Hepatocyte (in vitro differentiated cells): Measurements from ENCODE around the gene MSI2. TPM values are rescaled to one million over a fixed set of nuclear protein-coding genes. Genes with fewer than 3 reads are reported as not detected.

Experiments
- DNase-seq: peaks from one replicate; pipeline ENCODE4 v3.0.0-alpha.2; 2016; ENCODE audit warnings: low spot score
- H2AFZ ChIP-seq: fragments of 200-600 bp; sonication (generic); 2 replicates; pipeline ENCODE4 v1.6.0; 2016; ENCODE audit warnings: antibody characterized with exemption, mild to moderate bottlenecking
- H3K27ac ChIP-seq: fragments of 200-600 bp; sonication (generic); 2 replicates; pipeline ENCODE4 v1.5.1; 2016; ENCODE audit warnings: mild to moderate bottlenecking
- H3K27me3 ChIP-seq: fragments of 200-600 bp; sonication (generic); 2 replicates; pipeline ENCODE4 v1.6.1; 2016
- H3K36me3 ChIP-seq: fragments of 200-600 bp; sonication (generic); replicated peaks from 2 replicates; pipeline ENCODE4 v1.5.1; 2016; ENCODE audit warnings: low read depth; ENCODE audit not compliant: insufficient read depth
- H3K4me1 ChIP-seq: fragments of 200-600 bp; sonication (generic); 2 replicates; pipeline ENCODE4 v1.5.1; 2016; ENCODE audit warnings: mild to moderate bottlenecking, moderate library complexity; ENCODE audit not compliant: insufficient read depth
- H3K4me2 ChIP-seq: fragments of 200-600 bp; sonication (generic); 2 replicates; pipeline ENCODE4 v1.6.0; 2016
- H3K4me3 ChIP-seq: fragments of 200-600 bp; sonication (generic); 2 replicates; pipeline ENCODE4 v1.5.1; 2016; ENCODE audit warnings: mild to moderate bottlenecking
- H3K79me2 ChIP-seq: fragments of 200-600 bp; sonication (generic); 2 replicates; pipeline ENCODE4 v1.6.0; 2017; ENCODE audit warnings: mild to moderate bottlenecking
- H3K9me2 ChIP-seq: fragments of 200-600 bp; sonication (generic); replicated peaks from 2 replicates; pipeline ENCODE4 v1.6.0; 2017; ENCODE audit warnings: mild to moderate bottlenecking; ENCODE audit not compliant: insufficient read depth
- H3K9me3 ChIP-seq: fragments of 200-600 bp; sonication (generic); 2 replicates; pipeline ENCODE4 v1.5.1; 2016; ENCODE audit warnings: low read depth, mild to moderate bottlenecking
- H4K20me1 ChIP-seq: fragments of 200-600 bp; sonication (generic); 2 replicates; pipeline ENCODE4 v1.6.0; 2016; ENCODE audit warnings: mild to moderate bottlenecking; ENCODE audit not compliant: insufficient read depth, poor library complexity, severe bottlenecking
- EZH2 ChIP-seq: fragments of 200-600 bp; sonication (generic); IDR thresholded peaks from 2 replicates; pipeline ENCODE4 v1.6.1; 2016; ENCODE audit warnings: antibody characterized with exemption, mild to moderate bottlenecking, borderline replicate concordance
- EZH2phosphoT487 ChIP-seq: fragments of 200-600 bp; sonication (generic); IDR thresholded peaks from one replicate; pipeline ENCODE4 v1.6.1; 2018; ENCODE audit warnings: antibody characterized with exemption, mild to moderate bottlenecking, low read depth, moderate library complexity; ENCODE audit not compliant: unreplicated experiment, severe bottlenecking
- WGBS: methylation state at CpG from one replicate; pipeline ENCODE4 v1.1.6; 2016; ENCODE audit warnings: low lambda C conversion rate; ENCODE audit errors: missing lambda C conversion rate; 5-methylcytosine and 5-hydroxymethylcytosine counted together
- polyA plus RNA-seq: library from polyadenylated mRNA; unstranded; fragments of >200 nt; fragmentation: Nextera tagmentation; extraction: Ambion mirVana; gene quantifications from 2 replicates; pipeline ENCODE4 v1.2.1, GENCODE V29; 2016
- total RNA-seq: library from RNA; depleted of rRNA; stranded (reverse); fragments of >200 nt; gene quantifications from 2 replicates; pipeline ENCODE4 v1.2.3, GENCODE V29; 2014
- TF ChIP-seq, protein P1 (sequence below): fragments of 200-600 bp; sonication (generic); IDR thresholded peaks from 2 replicates; pipeline ENCODE4 v1.5.1; 2016; ENCODE audit warnings: antibody characterized with exemption, mild to moderate bottlenecking; ENCODE audit not compliant: poor library complexity

MSI2 gene
- total and polyA plus RNA-seq, 2 experiments from 2014 or later, result 16.1 to 60.6 TPM

DNA sequence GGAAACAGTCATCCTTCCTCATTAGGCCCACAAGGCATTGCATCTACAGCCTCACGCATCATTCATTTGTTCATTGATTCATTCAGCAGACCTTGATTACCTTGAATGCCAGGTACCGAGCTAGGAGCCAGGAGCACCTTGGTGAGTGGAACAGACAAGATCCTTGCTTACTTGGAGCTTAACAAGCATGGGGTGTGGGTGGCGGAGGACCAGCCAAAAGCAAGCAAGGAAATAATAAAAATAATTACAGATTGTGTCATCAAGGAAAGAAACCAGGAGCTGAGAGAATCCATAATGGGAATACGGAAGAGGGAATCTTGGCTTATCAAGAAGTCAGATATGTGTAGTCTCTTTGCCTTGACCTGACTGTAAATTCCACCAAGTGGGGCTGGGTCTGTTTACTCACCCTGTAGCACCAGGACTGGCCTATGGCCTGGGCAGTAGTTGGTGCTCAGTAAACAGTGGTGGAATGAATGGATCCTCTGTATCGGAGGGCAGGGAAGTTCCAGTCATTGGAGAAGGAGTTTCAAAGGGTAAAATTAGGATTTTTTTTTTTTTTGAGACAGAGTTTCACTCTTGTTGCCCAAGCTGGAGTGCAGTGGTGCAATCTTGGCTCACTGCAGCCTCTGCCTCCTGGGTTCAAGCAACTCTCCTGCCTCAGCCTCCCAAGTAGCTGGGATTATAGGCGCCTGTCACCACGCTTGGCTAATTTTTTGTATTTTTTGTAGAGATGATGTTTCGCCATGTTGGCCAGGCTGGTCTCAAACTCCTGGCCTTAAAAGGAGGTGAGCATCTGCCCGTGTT, 157.7 kb downstream of the MSI2 start:
- H3K36me3 ChIP-seq, result no peaks in the 10 kb centered on the region
- H3K4me2 ChIP-seq, result no peak overlapping the region
- H3K4me1 ChIP-seq, result peaks cover 23% of the 10 kb centered on the region
- no peaks in the 10 kb centered on the region for H3K27me3 ChIP-seq
- no peaks in the 10 kb centered on the region for H3K9me3 ChIP-seq
- peaks cover 79% of the 10 kb centered on the region for H3K79me2 ChIP-seq
- no peak overlapping the region for H2AFZ ChIP-seq
- H4K20me1 ChIP-seq, result no peaks in the 10 kb centered on the region
- DNase-seq, result peak; percentile 56
- no peak overlapping the region for H3K4me3 ChIP-seq
- peak overlapping the region; percentile 86 for H3K27ac ChIP-seq
- WGBS, result 76% methylated on average over 9 of the region's 9 CpGs
- TF ChIP-seq, protein P1, sequence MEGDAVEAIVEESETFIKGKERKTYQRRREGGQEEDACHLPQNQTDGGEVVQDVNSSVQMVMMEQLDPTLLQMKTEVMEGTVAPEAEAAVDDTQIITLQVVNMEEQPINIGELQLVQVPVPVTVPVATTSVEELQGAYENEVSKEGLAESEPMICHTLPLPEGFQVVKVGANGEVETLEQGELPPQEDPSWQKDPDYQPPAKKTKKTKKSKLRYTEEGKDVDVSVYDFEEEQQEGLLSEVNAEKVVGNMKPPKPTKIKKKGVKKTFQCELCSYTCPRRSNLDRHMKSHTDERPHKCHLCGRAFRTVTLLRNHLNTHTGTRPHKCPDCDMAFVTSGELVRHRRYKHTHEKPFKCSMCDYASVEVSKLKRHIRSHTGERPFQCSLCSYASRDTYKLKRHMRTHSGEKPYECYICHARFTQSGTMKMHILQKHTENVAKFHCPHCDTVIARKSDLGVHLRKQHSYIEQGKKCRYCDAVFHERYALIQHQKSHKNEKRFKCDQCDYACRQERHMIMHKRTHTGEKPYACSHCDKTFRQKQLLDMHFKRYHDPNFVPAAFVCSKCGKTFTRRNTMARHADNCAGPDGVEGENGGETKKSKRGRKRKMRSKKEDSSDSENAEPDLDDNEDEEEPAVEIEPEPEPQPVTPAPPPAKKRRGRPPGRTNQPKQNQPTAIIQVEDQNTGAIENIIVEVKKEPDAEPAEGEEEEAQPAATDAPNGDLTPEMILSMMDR, result no peak
- TF ChIP-seq EZH2phosphoT487 (no peak), EZH2 (no peak)
- H3K9me2 ChIP-seq, result no peaks in the 10 kb centered on the region

DNA sequence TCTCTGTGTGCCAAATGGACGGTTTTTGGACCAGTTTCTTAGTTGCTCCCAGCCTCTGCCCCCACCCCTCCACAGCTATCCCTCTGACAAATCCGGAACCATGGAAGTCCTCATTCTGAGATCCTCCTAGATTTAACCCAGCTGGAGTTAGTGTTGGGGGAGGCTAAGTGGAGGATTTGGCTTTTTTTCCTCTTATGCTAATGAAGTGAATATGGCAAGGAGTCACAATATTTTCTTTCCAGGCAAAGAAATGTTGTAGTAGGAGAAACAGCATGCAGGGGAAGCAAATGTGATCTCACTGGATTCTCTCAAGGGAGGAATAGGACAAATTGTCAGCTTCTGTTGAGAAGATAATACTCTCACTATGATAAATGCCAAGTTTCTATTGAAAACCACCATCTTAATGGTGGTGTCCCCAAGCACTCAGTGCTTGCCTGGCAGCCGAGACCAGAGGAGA, 159.5 kb downstream of the MSI2 start:
- H3K4me2 ChIP-seq, result no peak overlapping the region
- peak overlapping the region; percentile 27 for H3K27ac ChIP-seq
- H4K20me1 ChIP-seq, result no peaks in the 10 kb centered on the region
- H3K36me3 ChIP-seq, result no peaks in the 10 kb centered on the region
- H3K9me2 ChIP-seq, result no peaks in the 10 kb centered on the region
- TF ChIP-seq EZH2phosphoT487 (no peak), EZH2 (no peak)
- TF ChIP-seq, protein P1, result no peak
- H3K27me3 ChIP-seq, result no peaks in the 10 kb centered on the region
- peaks cover 15% of the 10 kb centered on the region for H3K4me1 ChIP-seq
- H2AFZ ChIP-seq, result no peak overlapping the region
- DNase-seq, result no peak
- H3K9me3 ChIP-seq, result no peaks in the 10 kb centered on the region
- peaks cover 80% of the 10 kb centered on the region for H3K79me2 ChIP-seq
- no peak overlapping the region for H3K4me3 ChIP-seq
- WGBS, result 72% methylated on average over 3 of the region's 3 CpGs

- Histone ChIP-seq H3K4me3 (no peak overlapping the region), H3K4me1 (peaks cover 15% of the 10 kb centered on the region), H2AFZ (no peak overlapping the region), H3K27ac (no peak overlapping the region), H3K36me3 (no peaks in the 10 kb centered on the region), H3K27me3 (no peaks in the 10 kb centered on the region), H3K4me2 (no peak overlapping the region), H3K79me2 (peaks cover 74% of the 10 kb centered on the region), H4K20me1 (no peaks in the 10 kb centered on the region), H3K9me2 (no peaks in the 10 kb centered on the region), H3K9me3 (no peaks in the 10 kb centered on the region)
- WGBS, result 90% methylated on average over 7 of the region's 7 CpGs
- TF ChIP-seq EZH2phosphoT487 (no peak), EZH2 (no peak)
- TF ChIP-seq, protein P1, result no peak
- no peak for DNase-seq
Observed at GRCh38 chr17:57416369-57416768, 160.0 kb downstream of the MSI2 start.
